Bronchial epithelial cell (primary cell): ENCODE results near the gene SPDYE5. TPM values are rescaled to one million over a fixed set of nuclear protein-coding genes. Genes with fewer than 3 reads are reported as not detected.
"Not testable (repeated sequence)": the region's sequence is repeated elsewhere in the genome, so short reads cannot be mapped to it uniquely, and the experiment has no call there.

Experiments used
- DNase-seq: peaks from one replicate; pipeline ENCODE4 v3.0.0-alpha.2; 2010; ENCODE audit warnings: low read depth
- FAIRE-seq: peaks from 2 replicates; lab custom pipeline; 2011; peaks lifted over from hg19 to GRCh38; lab: Jason Lieb, UNC
- H3K27me3 ChIP-seq: 2 replicates; pipeline ENCODE4 v1.5.1; 2011; ENCODE audit warnings: low read length; ENCODE audit not compliant: control insufficient read depth, insufficient read depth
- H3K36me3 ChIP-seq: 2 replicates; pipeline ENCODE4 v1.5.1; 2011; ENCODE audit warnings: low read length; ENCODE audit not compliant: control insufficient read depth, insufficient read depth
- H3K4me3 ChIP-seq: 2 replicates; pipeline ENCODE4 v1.5.1; 2011; ENCODE audit warnings: mild to moderate bottlenecking, low read depth, low read length, control low read depth
- CTCF ChIP-seq: IDR thresholded peaks from 2 replicates; pipeline ENCODE4 v1.5.1; 2011; ENCODE audit warnings: mild to moderate bottlenecking, moderate library complexity, low read length, control low read depth, inconsistent platforms; ENCODE audit not compliant: insufficient read depth, severe bottlenecking
- total RNA-seq: library from RNA; depleted of rRNA; stranded (reverse); fragments of >200 nt; gene quantifications from 2 replicates; pipeline ENCODE4 v1.2.1, GENCODE V29; 2014

SPDYE5 gene
- total RNA-seq, 1 donor from 2014 or later: not detected

DNA sequence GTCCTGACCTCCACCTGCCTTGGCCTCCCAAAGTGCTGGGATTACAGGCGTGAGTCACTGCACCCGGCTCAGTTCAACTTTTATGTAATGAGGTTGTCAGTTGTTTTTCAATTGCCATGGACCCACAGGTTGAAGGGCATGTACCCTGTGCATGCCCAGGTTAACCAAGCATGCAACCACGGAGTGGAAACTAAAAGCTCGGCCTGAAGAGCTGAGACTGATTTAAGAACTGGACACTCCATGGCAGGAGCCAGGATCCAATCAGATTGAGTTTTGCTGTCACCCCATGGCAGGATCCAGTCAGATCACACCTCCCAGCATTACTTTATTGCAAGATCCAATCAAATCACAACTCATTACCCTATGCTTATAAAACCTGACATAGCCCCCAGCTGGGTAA, 16.9 kb downstream of the SPDYE5 start:
- FAIRE-seq, H3K36me3 ChIP-seq, DNase-seq, H3K27me3 ChIP-seq, H3K4me3 ChIP-seq: not testable (repeated sequence)

GRCh38 chr7:75518842-75519241, 26.7 kb downstream of the SPDYE5 start:
- not testable (repeated sequence) for H3K4me3 ChIP-seq, DNase-seq, H3K27me3 ChIP-seq, FAIRE-seq, H3K36me3 ChIP-seq

GRCh38 chr7:75521727-75522126, 29.6 kb downstream of the SPDYE5 start:
- not testable (repeated sequence) for FAIRE-seq, DNase-seq, H3K4me3 ChIP-seq, H3K36me3 ChIP-seq, H3K27me3 ChIP-seq

DNA sequence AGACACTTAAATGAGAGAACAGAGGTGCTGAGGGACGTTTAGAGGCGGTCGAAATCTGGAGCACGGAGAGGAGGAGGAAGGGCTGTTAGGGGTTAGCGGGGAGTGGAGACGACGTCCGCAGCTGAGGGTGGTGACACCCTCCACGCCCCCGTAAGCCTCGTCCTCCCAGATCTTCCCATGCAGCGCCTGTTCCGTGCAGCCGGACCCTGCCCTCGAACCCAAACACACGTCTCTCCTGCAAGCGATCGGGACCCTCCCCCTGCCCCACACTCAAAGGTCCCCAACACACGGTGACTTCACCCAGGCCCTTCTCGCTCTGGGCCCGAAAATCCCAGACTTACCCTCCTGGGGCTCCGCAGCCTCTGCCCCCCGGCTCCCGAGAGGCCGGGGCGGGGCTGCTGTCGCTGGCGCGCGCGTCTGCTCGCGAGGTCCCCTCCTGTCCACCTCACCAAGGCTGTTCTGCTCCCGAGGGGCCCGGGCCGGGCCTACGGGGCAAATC, 35.2 kb downstream of the SPDYE5 start:
- peak; percentile 2 for DNase-seq

GRCh38 chr7:75531359-75531821, 39.3 kb downstream of the SPDYE5 start:
- no peaks in the 10 kb centered on the region for H3K27me3 ChIP-seq
- peak; percentile 52 for DNase-seq
- no peak for FAIRE-seq
- TF ChIP-seq CTCF: no peak
- no peak overlapping the region for H3K4me3 ChIP-seq
- H3K36me3 ChIP-seq: no peaks in the 10 kb centered on the region

More for the DNA sequence above, 35.2 kb downstream of the SPDYE5 start:
- not testable (repeated sequence) for H3K36me3 ChIP-seq, H3K27me3 ChIP-seq, FAIRE-seq
- H3K4me3 ChIP-seq: peak overlapping the region; percentile 75

DNA sequence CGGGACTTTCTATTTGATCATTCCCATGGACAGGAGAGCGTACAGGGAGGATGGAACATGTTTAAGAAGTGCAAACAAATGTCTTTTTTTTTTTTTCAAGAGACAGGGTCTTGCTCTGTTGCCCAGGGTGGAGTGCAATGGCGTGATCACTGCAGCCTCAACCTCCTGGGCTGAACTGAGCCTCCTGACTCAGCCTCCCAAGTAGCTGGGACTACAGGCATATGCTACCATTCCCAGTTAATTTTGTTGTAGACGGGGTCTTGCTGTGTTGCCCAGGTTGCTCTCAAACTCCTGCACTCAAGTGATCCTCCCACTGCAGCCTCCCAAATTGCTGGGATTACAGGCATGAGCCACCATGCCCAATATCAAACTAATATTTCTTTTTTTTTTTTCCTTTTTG, 40.5 kb downstream of the SPDYE5 start:
- DNase-seq (no peak), FAIRE-seq (no peak)
- TF ChIP-seq CTCF: no peak
- Histone ChIP-seq H3K36me3 (no peaks in the 10 kb centered on the region), H3K4me3 (no peak overlapping the region), H3K27me3 (no peaks in the 10 kb centered on the region)

- no peak for FAIRE-seq
- H3K4me3 ChIP-seq: no peak overlapping the region
- TF ChIP-seq CTCF: no peak
- DNase-seq: no peak
- H3K27me3 ChIP-seq: no peaks in the 10 kb centered on the region
- H3K36me3 ChIP-seq: no peaks in the 10 kb centered on the region
Observed at GRCh38 chr7:75533926-75534325, 41.8 kb downstream of the SPDYE5 start.

DNA sequence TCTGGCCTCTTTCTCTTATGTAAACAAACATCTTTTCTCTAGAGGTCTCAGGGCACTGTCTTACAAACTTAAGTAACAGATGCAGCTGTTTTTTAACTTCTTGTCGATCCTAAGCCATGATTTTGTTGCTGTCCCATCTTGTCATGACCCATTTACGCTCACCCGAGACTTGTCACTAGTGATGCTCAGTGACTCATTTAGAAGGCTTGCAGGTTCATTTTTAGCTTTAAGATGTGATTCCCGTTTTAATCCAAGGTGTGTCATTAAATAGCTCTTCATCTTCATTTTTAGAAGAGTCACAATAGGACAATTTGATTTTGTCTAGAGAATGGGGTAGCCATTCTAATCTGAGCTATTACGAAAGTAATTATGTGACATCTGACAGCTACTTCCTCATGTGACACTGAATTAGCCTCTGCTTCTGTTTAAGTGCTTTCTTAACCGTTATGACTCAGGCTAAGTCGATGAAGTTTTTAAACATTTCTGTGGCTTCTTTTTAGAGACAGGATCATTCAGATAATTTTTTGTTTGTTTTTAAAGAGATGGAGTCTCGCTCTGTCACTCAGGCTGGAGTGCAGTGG, 42.7 kb downstream of the SPDYE5 start:
- no peaks in the 10 kb centered on the region for H3K27me3 ChIP-seq
- no peaks in the 10 kb centered on the region for H3K36me3 ChIP-seq
- FAIRE-seq (no peak), DNase-seq (peak; percentile 14)
- no peak for TF ChIP-seq CTCF
- no peak overlapping the region for H3K4me3 ChIP-seq
